HepG2 (cell line): Measurements from ENCODE around the gene TLDC2. TPM values are rescaled to one million over a fixed set of nuclear protein-coding genes. Genes with fewer than 3 reads are reported as not detected.

Experiments used
- ARHGAP35 ChIP-seq: sonication (generic); formaldehyde crosslinking; IDR thresholded peaks from 2 replicates; pipeline ENCODE4 v1.9.0; 2022; ENCODE audit warnings: mild to moderate bottlenecking, inconsistent platforms, moderate library complexity, missing genetic modification reagents, borderline replicate concordance
- ATRX ChIP-seq: sonication (generic); formaldehyde crosslinking; IDR thresholded peaks from 2 replicates; pipeline ENCODE4 v1.4.0; 2020; ENCODE audit warnings: missing genetic modification reagents, borderline replicate concordance
- FOSL1 ChIP-seq: sonication (generic); formaldehyde crosslinking; IDR thresholded peaks from 2 replicates; pipeline ENCODE4 v1.9.0; 2021; ENCODE audit warnings: missing genetic modification reagents, borderline replicate concordance
- GZF1 ChIP-seq: sonication (generic); formaldehyde crosslinking; IDR thresholded peaks from 2 replicates; pipeline ENCODE4 v1.5.1; 2020; ENCODE audit warnings: mild to moderate bottlenecking, missing genetic modification reagents
- HDAC2 ChIP-seq: sonication (generic); formaldehyde crosslinking; IDR thresholded peaks from 2 replicates; pipeline ENCODE4 v1.4.0; 2020; ENCODE audit warnings: missing genetic modification reagents
- HNF4A ChIP-seq: sonication (generic); formaldehyde crosslinking; IDR thresholded peaks from 2 replicates; pipeline ENCODE4 v1.4.0; 2020; ENCODE audit warnings: missing genetic modification reagents
- HNF4G ChIP-seq, 2 experiments: sonication (generic) in 1 of 2; formaldehyde crosslinking in 1 of 2; IDR thresholded peaks; 2 replicates each; pipeline versions ENCODE4 v1.4.0 to v1.6.1; 2011 to 2020; ENCODE audit warnings: borderline replicate concordance in 2 of 2, low read depth in 2 of 2, mild to moderate bottlenecking in 2 of 2, low read length in 1 of 2, missing genetic modification reagents in 1 of 2, moderate library complexity in 1 of 2
- KDM2A ChIP-seq: sonication (generic); formaldehyde crosslinking; IDR thresholded peaks from 2 replicates; pipeline ENCODE4 v1.4.0; 2020; ENCODE audit warnings: low read depth, missing genetic modification reagents, borderline replicate concordance
- MTA1 ChIP-seq: sonication (generic); formaldehyde crosslinking; IDR thresholded peaks from 2 replicates; pipeline ENCODE4 v1.4.0; 2020; ENCODE audit warnings: missing genetic modification reagents, mild to moderate bottlenecking, borderline replicate concordance
- NFYC ChIP-seq: IDR thresholded peaks from 2 replicates; pipeline ENCODE4 v1.6.1; 2016; ENCODE audit warnings: missing genetic modification reagents, missing compliant biosample characterization
- POLR2A ChIP-seq, 2 experiments: IDR thresholded peaks; 2 replicates each; pipeline ENCODE4 v1.6.1; 2011; ENCODE audit warnings: low read depth in 2 of 2, low read length in 2 of 2, mild to moderate bottlenecking in 1 of 2, moderate library complexity in 1 of 2; ENCODE audit not compliant: insufficient read depth in 1 of 2
- ZKSCAN5 ChIP-seq: sonication (generic); formaldehyde crosslinking; IDR thresholded peaks from 2 replicates; pipeline ENCODE4 v1.5.1; 2020; ENCODE audit warnings: mild to moderate bottlenecking, missing genetic modification reagents
- ZNF136 ChIP-seq: sonication (generic); formaldehyde crosslinking; IDR thresholded peaks from 2 replicates; pipeline ENCODE4 v1.8.1; 2022; ENCODE audit warnings: low read depth, mild to moderate bottlenecking, moderate library complexity, missing genetic modification reagents
- ZNF224 ChIP-seq: sonication (generic); formaldehyde crosslinking; IDR thresholded peaks from 2 replicates; pipeline ENCODE4 v1.5.0; 2020; ENCODE audit warnings: mild to moderate bottlenecking, missing genetic modification reagents
- ZNF274 ChIP-seq: sonication (generic); formaldehyde crosslinking; IDR thresholded peaks from 2 replicates; pipeline ENCODE4 v1.5.1; 2020; ENCODE audit warnings: mild to moderate bottlenecking, missing genetic modification reagents
- ZNF619 ChIP-seq: sonication (generic); formaldehyde crosslinking; IDR thresholded peaks from 2 replicates; pipeline ENCODE4 v1.4.0; 2020; ENCODE audit warnings: mild to moderate bottlenecking, missing genetic modification reagents
- polyA plus RNA-seq, 8 experiments: library from polyadenylated mRNA; depleted of rRNA in 3 of 8; stranded (reverse) in 7 of 8; unstranded in 1 of 8; fragments of >200 nt; fragmentation: Illumina TruSeq in 4 of 8; extraction: Trizol in 4 of 8; gene quantifications; 2 replicates each; pipeline versions ENCODE4 v1.2.1 to v1.2.3, GENCODE V29; 2011 to 2016; ENCODE audit warnings: low read depth in 4 of 8, missing spikeins in 1 of 8, mixed read lengths in 1 of 8; ENCODE audit not compliant: insufficient read depth in 1 of 8
- total RNA-seq, 5 experiments: library from RNA; depleted of rRNA; stranded (reverse); fragments of >200 nt; fragmentation: Illumina TruSeq; extraction: Trizol; gene quantifications; 2 replicates each; pipeline ENCODE4 v1.2.3, GENCODE V29; 2016; ENCODE audit warnings: low read depth in 1 of 5
- TF ChIP-seq, protein P1 (sequence below): IDR thresholded peaks from 2 replicates; pipeline ENCODE4 v1.6.1; 2016
- TF ChIP-seq, protein P2 (sequence below): IDR thresholded peaks from 2 replicates; pipeline ENCODE4 v1.6.1; 2016; ENCODE audit warnings: control low read depth
- TF ChIP-seq, protein P3 (sequence below): sonication (generic); formaldehyde crosslinking; IDR thresholded peaks from 2 replicates; pipeline ENCODE4 v1.4.0; 2020; ENCODE audit warnings: missing genetic modification reagents
- TF ChIP-seq, protein P4 (sequence below): sonication (generic); formaldehyde crosslinking; IDR thresholded peaks from 2 replicates; pipeline ENCODE4 v1.9.0; 2022; ENCODE audit warnings: missing genetic modification reagents, mild to moderate bottlenecking, borderline replicate concordance
- TF ChIP-seq, protein P5 (sequence below): sonication (generic); formaldehyde crosslinking; IDR thresholded peaks from 2 replicates; pipeline ENCODE4 v1.4.0; 2020; ENCODE audit warnings: mild to moderate bottlenecking, missing genetic modification reagents

The TLDC2 gene
- total and polyA plus RNA-seq, 2 of the 13 experiments (the other 11 are each of a cell fraction or from before 2014, with no cell fraction given), result 1.5 to 1.6 TPM

DNA sequence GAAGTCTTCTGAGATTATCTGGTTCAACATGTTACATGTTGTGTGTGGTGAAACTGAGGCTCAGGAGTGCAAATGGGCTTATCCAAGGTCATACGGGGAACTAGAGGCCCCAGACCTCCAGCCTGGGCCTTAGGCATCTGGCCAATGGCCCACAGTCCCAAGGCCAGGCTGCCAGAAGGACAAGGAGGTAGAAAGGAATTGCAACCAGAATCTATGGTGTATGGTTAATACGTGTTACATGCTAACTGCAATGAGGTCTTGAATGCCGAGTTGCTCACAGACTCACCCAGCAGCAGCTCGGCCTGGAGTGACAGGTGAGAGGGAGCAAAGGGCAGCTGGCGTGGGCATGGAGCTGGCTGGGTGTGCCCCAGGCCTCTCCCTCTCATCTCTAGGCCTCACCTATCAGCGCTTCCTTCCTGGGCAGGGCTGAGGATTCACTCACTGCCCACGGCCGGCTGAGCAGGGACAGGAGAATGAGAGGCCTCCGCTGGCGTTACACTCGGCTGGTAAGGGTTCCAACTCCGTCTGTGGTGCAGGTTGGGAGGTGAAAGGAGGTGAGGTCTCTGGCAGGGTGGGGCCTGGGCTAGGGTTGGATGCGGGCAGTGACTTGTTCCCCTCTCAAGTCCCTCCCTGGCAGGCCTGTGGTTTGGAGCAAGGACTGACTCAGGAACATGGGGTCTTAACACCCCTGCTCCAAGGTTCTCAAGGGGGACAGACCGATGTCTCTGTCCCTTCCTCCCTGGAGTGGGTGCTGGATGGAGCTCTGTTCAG, at the start of gene TLDC2 (continued):
- TF ChIP-seq, protein P1, sequence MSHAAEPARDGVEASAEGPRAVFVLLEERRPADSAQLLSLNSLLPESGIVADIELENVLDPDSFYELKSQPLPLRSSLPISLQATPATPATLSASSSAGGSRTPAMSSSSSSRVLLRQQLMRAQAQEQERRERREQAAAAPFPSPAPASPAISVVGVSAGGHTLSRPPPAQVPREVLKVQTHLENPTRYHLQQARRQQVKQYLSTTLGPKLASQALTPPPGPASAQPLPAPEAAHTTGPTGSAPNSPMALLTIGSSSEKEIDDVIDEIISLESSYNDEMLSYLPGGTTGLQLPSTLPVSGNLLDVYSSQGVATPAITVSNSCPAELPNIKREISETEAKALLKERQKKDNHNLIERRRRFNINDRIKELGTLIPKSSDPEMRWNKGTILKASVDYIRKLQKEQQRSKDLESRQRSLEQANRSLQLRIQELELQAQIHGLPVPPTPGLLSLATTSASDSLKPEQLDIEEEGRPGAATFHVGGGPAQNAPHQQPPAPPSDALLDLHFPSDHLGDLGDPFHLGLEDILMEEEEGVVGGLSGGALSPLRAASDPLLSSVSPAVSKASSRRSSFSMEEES (CRISPR knock-in tag), result peak; percentile 47; the same call in 1 of the 2 replicates
- TF ChIP-seq HDAC2 (CRISPR knock-in tag) (peak; percentile 86; the same call in 1 of the 2 replicates), ARHGAP35 (no peak), NFYC (no peak; the same call in 1 of the 2 replicates), FOSL1 (no peak), KDM2A (CRISPR knock-in tag) (peak; percentile 38; the same call in 1 of the 2 replicates), POLR2A (IDR thresholded peaks at IDR 0.05; ENCODE audit: insufficient read depth in 1 of 2, low read depth in 2 of 2, low read length in 2 of 2) (peak; percentile 37 to 59; a peak in 2 of 4 replicates), ZNF274 (peak; percentile 75; the same call in 1 of the 2 replicates), ZNF136 (CRISPR knock-in tag) (peak; percentile 27; the same call in 1 of the 2 replicates), ZNF224 (CRISPR knock-in tag) (peak; percentile 26; the same call in 1 of the 2 replicates), HNF4G (IDR thresholded peaks at IDR 0.05; ENCODE audit: borderline replicate concordance, low read depth, low read length) (peak; percentile 88), HNF4G (CRISPR knock-in tag; IDR thresholded peaks at IDR 0.05; ENCODE audit: borderline replicate concordance, low read depth) (peak; percentile 85), GZF1 (CRISPR knock-in tag) (no peak), ZKSCAN5 (peak; percentile 82), ZNF619 (peak; percentile 85), MTA1 (CRISPR knock-in tag) (peak; percentile 93; the same call in 1 of the 2 replicates), HNF4A (peak; percentile 90), ATRX (CRISPR knock-in tag) (no peak)
- TF ChIP-seq, protein P2, sequence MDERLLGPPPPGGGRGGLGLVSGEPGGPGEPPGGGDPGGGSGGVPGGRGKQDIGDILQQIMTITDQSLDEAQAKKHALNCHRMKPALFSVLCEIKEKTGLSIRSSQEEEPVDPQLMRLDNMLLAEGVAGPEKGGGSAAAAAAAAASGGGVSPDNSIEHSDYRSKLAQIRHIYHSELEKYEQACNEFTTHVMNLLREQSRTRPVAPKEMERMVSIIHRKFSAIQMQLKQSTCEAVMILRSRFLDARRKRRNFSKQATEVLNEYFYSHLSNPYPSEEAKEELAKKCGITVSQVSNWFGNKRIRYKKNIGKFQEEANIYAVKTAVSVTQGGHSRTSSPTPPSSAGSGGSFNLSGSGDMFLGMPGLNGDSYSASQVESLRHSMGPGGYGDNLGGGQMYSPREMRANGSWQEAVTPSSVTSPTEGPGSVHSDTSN (CRISPR knock-in tag), result peak; percentile 78; the same call in 1 of the 2 replicates
- TF ChIP-seq, protein P3, sequence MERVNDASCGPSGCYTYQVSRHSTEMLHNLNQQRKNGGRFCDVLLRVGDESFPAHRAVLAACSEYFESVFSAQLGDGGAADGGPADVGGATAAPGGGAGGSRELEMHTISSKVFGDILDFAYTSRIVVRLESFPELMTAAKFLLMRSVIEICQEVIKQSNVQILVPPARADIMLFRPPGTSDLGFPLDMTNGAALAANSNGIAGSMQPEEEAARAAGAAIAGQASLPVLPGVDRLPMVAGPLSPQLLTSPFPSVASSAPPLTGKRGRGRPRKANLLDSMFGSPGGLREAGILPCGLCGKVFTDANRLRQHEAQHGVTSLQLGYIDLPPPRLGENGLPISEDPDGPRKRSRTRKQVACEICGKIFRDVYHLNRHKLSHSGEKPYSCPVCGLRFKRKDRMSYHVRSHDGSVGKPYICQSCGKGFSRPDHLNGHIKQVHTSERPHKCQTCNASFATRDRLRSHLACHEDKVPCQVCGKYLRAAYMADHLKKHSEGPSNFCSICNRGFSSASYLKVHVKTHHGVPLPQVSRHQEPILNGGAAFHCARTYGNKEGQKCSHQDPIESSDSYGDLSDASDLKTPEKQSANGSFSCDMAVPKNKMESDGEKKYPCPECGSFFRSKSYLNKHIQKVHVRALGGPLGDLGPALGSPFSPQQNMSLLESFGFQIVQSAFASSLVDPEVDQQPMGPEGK (CRISPR knock-in tag), result peak; percentile 70
- TF ChIP-seq, protein P4, sequence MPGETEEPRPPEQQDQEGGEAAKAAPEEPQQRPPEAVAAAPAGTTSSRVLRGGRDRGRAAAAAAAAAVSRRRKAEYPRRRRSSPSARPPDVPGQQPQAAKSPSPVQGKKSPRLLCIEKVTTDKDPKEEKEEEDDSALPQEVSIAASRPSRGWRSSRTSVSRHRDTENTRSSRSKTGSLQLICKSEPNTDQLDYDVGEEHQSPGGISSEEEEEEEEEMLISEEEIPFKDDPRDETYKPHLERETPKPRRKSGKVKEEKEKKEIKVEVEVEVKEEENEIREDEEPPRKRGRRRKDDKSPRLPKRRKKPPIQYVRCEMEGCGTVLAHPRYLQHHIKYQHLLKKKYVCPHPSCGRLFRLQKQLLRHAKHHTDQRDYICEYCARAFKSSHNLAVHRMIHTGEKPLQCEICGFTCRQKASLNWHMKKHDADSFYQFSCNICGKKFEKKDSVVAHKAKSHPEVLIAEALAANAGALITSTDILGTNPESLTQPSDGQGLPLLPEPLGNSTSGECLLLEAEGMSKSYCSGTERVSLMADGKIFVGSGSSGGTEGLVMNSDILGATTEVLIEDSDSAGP (CRISPR knock-in tag), result peak; percentile 92
- TF ChIP-seq, protein P5, sequence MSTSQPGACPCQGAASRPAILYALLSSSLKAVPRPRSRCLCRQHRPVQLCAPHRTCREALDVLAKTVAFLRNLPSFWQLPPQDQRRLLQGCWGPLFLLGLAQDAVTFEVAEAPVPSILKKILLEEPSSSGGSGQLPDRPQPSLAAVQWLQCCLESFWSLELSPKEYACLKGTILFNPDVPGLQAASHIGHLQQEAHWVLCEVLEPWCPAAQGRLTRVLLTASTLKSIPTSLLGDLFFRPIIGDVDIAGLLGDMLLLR (CRISPR knock-in tag), result 0 out of 2 replicates have a peak, but pooled peaks have one; percentile 31
